Lower leg skin (tissue), 4 donors: Measurements from ENCODE around the gene DMD. TPM values are rescaled to one million over a fixed set of nuclear protein-coding genes. Genes with fewer than 3 reads are reported as not detected.

ENCODE experiments used
- DNase-seq, 2 donors: peaks; one replicate each; pipeline ENCODE4 v3.0.0-alpha.2; 2019; ENCODE audit warnings: low spot score in 2 of 2
- H3K4me3 ChIP-seq: fragments of 200-600 bp; sonication (generic); 2 replicates; pipeline ENCODE4 v1.5.1; 2017; ENCODE audit warnings: mild to moderate bottlenecking, low read depth; ENCODE audit not compliant: poor library complexity, severe bottlenecking
- POLR2A ChIP-seq, 2 donors: fragments of 450-650 bp; IDR thresholded peaks; one replicate each; pipeline ENCODE4 v1.6.1; 2016 to 2017; ENCODE audit warnings: antibody characterized with exemption in 2 of 2, mild to moderate bottlenecking in 1 of 2, moderate library complexity in 1 of 2
- whole genome bisulfite sequencing, 2 donors: methylation state at CpG; one replicate each; pipeline ENCODE4 v1.1.5; 2018; 5-methylcytosine and 5-hydroxymethylcytosine counted together
- intact Hi-C: fragments of 100-400 bp; cut with DNase I; formaldehyde crosslinking; loops from one replicate; pipeline ENCODE4 v1.15.0; 2023; ENCODE audit warnings: low total_unique reads
- total RNA-seq, 4 donors: library from RNA; depleted of rRNA; stranded (reverse); fragments of >200 nt; gene quantifications; one replicate each; pipeline ENCODE4 v1.1.0, GENCODE V29; 2016
- TF ChIP-seq, protein P1 (sequence below), 3 donors: fragments of 450-650 bp; IDR thresholded peaks; one replicate each; pipeline ENCODE4 v1.5.1; 2016; ENCODE audit warnings: antibody characterized with exemption in 3 of 3, mild to moderate bottlenecking in 3 of 3, moderate library complexity in 2 of 3

DMD gene
- total RNA-seq, 4 donors from 2014 or later = 23.0 to 27.5 (median 26.7) TPM

DNA sequence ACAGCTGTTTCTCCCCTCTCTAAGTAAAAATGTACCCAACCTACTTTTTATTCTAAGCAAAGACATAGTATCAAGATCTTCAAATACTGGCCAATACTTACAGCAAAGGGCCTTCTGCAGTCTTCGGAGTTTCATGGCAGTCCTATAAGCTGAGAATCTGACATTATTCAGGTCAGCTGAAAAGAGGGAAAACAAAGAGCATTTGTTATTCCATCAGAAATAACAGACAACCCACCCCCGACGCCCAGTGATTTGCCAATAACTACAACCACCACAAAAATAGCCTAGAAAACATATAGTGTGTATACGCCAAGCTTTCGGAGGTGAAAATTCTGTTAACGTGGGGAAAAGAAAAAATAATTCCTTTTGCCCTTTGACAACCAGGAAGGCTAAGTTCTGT is 1988.4 kb downstream of the DMD start:
- WGBS, 2 donors = 73 to 80% methylated on average over 6 of the region's 6 CpGs
- TF ChIP-seq, protein P1, sequence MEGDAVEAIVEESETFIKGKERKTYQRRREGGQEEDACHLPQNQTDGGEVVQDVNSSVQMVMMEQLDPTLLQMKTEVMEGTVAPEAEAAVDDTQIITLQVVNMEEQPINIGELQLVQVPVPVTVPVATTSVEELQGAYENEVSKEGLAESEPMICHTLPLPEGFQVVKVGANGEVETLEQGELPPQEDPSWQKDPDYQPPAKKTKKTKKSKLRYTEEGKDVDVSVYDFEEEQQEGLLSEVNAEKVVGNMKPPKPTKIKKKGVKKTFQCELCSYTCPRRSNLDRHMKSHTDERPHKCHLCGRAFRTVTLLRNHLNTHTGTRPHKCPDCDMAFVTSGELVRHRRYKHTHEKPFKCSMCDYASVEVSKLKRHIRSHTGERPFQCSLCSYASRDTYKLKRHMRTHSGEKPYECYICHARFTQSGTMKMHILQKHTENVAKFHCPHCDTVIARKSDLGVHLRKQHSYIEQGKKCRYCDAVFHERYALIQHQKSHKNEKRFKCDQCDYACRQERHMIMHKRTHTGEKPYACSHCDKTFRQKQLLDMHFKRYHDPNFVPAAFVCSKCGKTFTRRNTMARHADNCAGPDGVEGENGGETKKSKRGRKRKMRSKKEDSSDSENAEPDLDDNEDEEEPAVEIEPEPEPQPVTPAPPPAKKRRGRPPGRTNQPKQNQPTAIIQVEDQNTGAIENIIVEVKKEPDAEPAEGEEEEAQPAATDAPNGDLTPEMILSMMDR (IDR thresholded peaks at IDR 0.05) = no peak
- no peak for TF ChIP-seq POLR2A (IDR thresholded peaks at IDR 0.05)
- no peak overlapping the region for H3K4me3 ChIP-seq
- intact Hi-C loops = no loop called here
- no peak for DNase-seq

DNA sequence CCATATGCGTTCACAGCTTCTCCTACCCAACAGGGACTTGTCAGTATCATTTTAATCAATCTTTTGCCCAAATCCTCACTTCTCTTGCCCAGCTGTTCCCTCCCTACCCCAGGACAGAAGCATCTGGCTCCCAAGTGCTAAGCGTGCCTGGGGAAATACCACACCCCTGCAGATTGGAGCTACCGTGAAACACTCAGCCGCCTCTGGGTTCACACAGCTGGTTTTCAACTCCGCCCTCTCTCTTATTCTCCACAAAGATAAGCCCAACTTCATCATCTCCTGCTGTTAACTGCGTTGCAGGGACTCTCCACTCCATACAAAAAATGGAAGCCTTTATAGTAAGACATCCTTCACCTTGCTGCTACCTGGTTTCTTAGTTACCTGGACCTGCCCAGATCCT is 1992.2 kb downstream of the DMD start:
- TF ChIP-seq, protein P1 (IDR thresholded peaks at IDR 0.05) = no peak
- no peak for TF ChIP-seq POLR2A (IDR thresholded peaks at IDR 0.05)
- H3K4me3 ChIP-seq = no peak overlapping the region
- DNase-seq = no peak
- intact Hi-C loops = no loop called here
- 35 to 57% methylated on average over 6 of the region's 6 CpGs for whole genome bisulfite sequencing, 2 donors

DNA sequence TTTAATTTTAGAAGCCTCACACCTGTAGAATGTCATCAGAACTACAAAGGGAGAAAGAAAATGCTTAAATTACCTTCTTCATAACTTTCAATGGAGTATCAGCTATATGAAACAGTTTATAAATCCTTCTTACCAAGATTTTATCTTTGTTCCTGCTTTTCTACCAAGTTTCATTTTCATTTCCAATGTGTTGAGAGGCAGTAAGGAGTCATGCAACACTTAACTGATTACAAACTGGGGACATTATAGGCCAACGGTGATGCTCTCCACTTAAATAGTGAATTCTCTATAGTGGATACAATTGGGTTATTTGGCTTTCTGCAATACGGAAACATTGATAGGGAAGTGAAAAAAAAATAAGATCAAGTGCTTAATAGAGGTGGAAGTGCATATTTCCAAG is 1994.3 kb downstream of the DMD start:
- no peak overlapping the region for H3K4me3 ChIP-seq
- TF ChIP-seq, protein P1 (IDR thresholded peaks at IDR 0.05) = no peak
- no peak for TF ChIP-seq POLR2A (IDR thresholded peaks at IDR 0.05)
- DNase-seq = no peak
- intact Hi-C loops = no loop called here
- 24 to 35% methylated on average over 2 of the region's 2 CpGs for WGBS, 2 donors

DNA sequence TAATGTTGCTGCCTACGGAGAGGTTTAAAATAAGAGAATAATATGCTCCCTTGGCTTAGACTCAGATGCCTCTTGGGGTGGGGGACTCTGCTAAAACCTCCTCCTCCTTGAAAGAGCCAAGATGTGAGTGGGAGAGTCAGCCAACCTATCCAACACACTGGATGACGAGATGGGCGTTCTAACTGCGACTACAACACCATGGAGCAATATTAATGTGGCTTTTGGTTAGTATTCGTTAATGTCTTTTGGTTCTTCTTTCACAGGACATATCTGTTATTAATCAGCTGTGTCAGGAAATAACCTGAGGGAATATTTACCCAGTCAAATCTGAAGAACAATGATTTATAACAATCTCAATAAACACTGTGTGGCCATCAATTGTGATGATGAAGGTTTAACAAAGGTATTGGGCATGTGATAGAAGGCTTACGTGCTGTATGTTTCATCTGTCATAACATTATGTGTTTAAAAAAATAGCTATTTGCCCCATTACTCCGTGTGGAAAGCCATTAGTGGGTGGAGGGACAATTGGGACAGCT is 1996.0 kb downstream of the DMD start:
- H3K4me3 ChIP-seq = no peak overlapping the region
- no peak for DNase-seq
- intact Hi-C loops = no loop called here
- WGBS, 2 donors = 71 to 82% methylated on average over 7 of the region's 7 CpGs
- TF ChIP-seq POLR2A (IDR thresholded peaks at IDR 0.05) = no peak
- TF ChIP-seq, protein P1 (IDR thresholded peaks at IDR 0.05) = no peak

DNA sequence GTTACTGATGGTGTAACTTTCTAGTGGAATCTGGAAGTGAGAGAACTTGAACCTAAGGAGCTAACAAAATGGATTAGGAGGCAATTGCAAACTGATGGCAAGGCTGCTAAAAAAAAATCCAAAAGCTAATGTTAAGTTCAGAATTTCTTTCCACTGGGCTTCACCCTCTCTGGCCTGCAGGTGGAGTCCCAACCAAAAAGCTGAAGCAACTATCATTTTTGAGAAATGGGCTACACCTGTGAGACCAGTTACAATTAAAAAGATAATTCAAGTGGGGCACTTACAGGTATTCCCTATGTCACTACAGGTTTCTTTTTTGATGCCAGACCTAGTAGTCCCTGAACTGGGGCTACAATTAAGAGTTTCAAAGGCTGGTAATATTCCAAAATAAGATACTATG is 1997.4 kb downstream of the DMD start:
- no peak overlapping the region for H3K4me3 ChIP-seq
- intact Hi-C loops = no loop called here
- TF ChIP-seq POLR2A (IDR thresholded peaks at IDR 0.05) = no peak
- TF ChIP-seq, protein P1 (IDR thresholded peaks at IDR 0.05) = no peak
- no peak for DNase-seq
